Ishikawa (cell line): ENCODE data around the gene MAP3K20.

Experiments
- CEBPB ChIP-seq: IDR thresholded peaks from 2 replicates; pipeline ENCODE4 v1.6.1; 2012
- CREB1 ChIP-seq: IDR thresholded peaks from 2 replicates; pipeline ENCODE4 v1.6.1; 2012; ENCODE audit warnings: low read depth
- EGR1 ChIP-seq: IDR thresholded peaks from 2 replicates; pipeline ENCODE4 v1.6.1; 2012
- EP300 ChIP-seq: IDR thresholded peaks from 2 replicates; pipeline ENCODE4 v1.6.1; 2012; ENCODE audit warnings: borderline replicate concordance
- FOXM1 ChIP-seq: IDR thresholded peaks from 2 replicates; pipeline ENCODE4 v1.6.1; 2012; ENCODE audit warnings: low read depth, borderline replicate concordance
- NFIC ChIP-seq: IDR thresholded peaks from 2 replicates; pipeline ENCODE4 v1.6.1; 2012
- RAD21 ChIP-seq: IDR thresholded peaks from 2 replicates; pipeline ENCODE4 v1.6.1; 2012; ENCODE audit warnings: low read depth
- TAF1 ChIP-seq: IDR thresholded peaks from 2 replicates; pipeline ENCODE4 v1.6.1; 2012; ENCODE audit warnings: low read depth, mild to moderate bottlenecking
- TCF12 ChIP-seq: IDR thresholded peaks from 2 replicates; pipeline ENCODE4 v1.6.1; 2012; ENCODE audit warnings: low read depth
- TEAD4 ChIP-seq: IDR thresholded peaks from 2 replicates; pipeline ENCODE4 v1.6.1; 2012
- YY1 ChIP-seq: IDR thresholded peaks from 2 replicates; pipeline ENCODE4 v1.6.1; 2012; ENCODE audit warnings: low read depth
- ZBTB7A ChIP-seq: IDR thresholded peaks from 2 replicates; pipeline ENCODE4 v1.6.1; 2012; ENCODE audit warnings: low read depth
- TF ChIP-seq, protein P1 (sequence below): IDR thresholded peaks from 2 replicates; pipeline ENCODE4 v1.6.1; 2012
- TF ChIP-seq, protein P2 (sequence below): IDR thresholded peaks from 2 replicates; pipeline ENCODE4 v1.6.1; 2012
- TF ChIP-seq, protein P3 (sequence below): IDR thresholded peaks from 2 replicates; pipeline ENCODE4 v1.6.1; 2012; ENCODE audit warnings: low read depth, mild to moderate bottlenecking

The MAP3K20 gene

GRCh38 chr2:173134703-173135102 is 59.1 kb downstream of the MAP3K20 start:
- TF ChIP-seq YY1 (no peak), TCF12 (no peak), EP300 (no peak), CEBPB (no peak), NFIC (no peak), RAD21 (no peak), TEAD4 (no peak), CREB1 (no peak)
- TF ChIP-seq, protein P1, sequence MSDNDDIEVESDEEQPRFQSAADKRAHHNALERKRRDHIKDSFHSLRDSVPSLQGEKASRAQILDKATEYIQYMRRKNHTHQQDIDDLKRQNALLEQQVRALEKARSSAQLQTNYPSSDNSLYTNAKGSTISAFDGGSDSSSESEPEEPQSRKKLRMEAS, result no peak
- TF ChIP-seq, protein P2, sequence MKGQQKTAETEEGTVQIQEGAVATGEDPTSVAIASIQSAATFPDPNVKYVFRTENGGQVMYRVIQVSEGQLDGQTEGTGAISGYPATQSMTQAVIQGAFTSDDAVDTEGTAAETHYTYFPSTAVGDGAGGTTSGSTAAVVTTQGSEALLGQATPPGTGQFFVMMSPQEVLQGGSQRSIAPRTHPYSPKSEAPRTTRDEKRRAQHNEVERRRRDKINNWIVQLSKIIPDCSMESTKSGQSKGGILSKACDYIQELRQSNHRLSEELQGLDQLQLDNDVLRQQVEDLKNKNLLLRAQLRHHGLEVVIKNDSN, result no peak

DNA sequence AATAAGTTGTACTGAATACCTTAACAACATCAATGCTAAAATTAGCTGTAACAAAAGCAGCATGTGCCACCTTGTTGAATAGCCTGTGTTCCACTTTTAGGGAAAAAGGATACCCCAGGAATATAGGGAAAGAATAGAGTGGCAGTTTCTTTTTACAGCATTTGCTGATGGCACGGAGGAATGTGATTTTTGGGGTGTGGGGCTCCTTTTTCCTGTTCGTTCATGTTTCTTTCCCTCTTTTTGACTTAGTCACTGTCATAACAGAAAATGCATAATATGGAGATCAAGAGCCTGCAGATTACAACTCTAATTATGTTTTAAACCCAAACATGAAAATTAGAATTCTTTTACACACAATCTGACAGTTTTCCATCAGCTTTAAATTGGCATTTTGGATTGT is 60.4 kb downstream of the MAP3K20 start:
- TF ChIP-seq TCF12 (no peak), EP300 (no peak), EGR1 (no peak), RAD21 (no peak), TEAD4 (no peak), FOXM1 (no peak), YY1 (no peak), CEBPB (no peak), TAF1 (no peak), NFIC (no peak), CREB1 (no peak)
- TF ChIP-seq, protein P2, result no peak
- TF ChIP-seq, protein P3, sequence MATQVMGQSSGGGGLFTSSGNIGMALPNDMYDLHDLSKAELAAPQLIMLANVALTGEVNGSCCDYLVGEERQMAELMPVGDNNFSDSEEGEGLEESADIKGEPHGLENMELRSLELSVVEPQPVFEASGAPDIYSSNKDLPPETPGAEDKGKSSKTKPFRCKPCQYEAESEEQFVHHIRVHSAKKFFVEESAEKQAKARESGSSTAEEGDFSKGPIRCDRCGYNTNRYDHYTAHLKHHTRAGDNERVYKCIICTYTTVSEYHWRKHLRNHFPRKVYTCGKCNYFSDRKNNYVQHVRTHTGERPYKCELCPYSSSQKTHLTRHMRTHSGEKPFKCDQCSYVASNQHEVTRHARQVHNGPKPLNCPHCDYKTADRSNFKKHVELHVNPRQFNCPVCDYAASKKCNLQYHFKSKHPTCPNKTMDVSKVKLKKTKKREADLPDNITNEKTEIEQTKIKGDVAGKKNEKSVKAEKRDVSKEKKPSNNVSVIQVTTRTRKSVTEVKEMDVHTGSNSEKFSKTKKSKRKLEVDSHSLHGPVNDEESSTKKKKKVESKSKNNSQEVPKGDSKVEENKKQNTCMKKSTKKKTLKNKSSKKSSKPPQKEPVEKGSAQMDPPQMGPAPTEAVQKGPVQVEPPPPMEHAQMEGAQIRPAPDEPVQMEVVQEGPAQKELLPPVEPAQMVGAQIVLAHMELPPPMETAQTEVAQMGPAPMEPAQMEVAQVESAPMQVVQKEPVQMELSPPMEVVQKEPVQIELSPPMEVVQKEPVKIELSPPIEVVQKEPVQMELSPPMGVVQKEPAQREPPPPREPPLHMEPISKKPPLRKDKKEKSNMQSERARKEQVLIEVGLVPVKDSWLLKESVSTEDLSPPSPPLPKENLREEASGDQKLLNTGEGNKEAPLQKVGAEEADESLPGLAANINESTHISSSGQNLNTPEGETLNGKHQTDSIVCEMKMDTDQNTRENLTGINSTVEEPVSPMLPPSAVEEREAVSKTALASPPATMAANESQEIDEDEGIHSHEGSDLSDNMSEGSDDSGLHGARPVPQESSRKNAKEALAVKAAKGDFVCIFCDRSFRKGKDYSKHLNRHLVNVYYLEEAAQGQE, result no peak
- TF ChIP-seq, protein P1, result no peak

DNA sequence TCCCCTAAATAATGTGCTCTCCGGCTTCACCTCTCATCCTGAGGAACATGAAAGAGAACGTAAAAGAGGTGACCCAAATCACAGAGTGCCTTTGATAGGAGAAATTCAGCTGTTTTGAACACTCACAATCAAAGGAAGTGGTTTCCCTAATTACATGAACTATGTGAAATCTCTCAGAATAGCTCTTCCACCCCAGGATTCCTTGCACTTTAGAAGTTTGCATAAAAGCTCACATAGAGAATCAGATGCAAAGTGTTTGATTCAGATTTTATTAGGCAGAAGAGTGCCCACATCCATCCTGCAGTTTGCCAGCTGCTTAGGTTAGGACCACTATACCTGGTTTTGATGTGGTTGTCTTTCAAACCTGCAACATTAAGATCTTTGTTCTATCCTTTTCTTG is 61.0 kb downstream of the MAP3K20 start:
- TF ChIP-seq FOXM1 (no peak), TAF1 (no peak)

GRCh38 chr2:173137610-173138009 is 62.0 kb downstream of the MAP3K20 start:
- TF ChIP-seq CREB1, result no peak
- TF ChIP-seq, protein P2, result no peak
- no peak for TF ChIP-seq FOXM1
- TF ChIP-seq, protein P1, result no peak
- TF ChIP-seq RAD21, result no peak
- TF ChIP-seq EP300, result no peak
- no peak for TF ChIP-seq NFIC
- TF ChIP-seq YY1, result no peak
- no peak for TF ChIP-seq TCF12
- no peak for TF ChIP-seq ZBTB7A
- TF ChIP-seq TAF1, result no peak
- TF ChIP-seq CEBPB, result no peak

DNA sequence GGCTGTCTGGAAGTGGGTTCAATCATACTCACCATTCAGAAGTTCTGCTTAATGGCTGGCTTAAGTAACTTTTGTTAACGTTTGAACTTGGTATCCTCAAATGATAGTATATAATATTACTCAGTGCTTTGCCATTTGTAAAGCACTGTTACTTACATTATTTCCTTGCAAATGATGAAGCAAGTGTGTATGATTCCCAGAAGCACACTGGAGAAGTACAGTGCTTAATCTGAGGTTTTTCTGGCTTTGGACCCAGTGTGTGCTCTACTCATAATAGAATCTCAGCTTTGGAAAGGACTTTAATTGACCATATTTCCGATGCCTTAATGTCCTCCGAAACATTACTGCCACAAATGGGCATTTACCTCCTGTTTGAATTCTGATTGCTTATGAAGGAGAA is 63.3 kb downstream of the MAP3K20 start:
- TF ChIP-seq RAD21 (no peak), CEBPB (no peak), TAF1 (no peak), NFIC (no peak), ZBTB7A (no peak)
- TF ChIP-seq, protein P3, result no peak

- TF ChIP-seq EGR1 (no peak), RAD21 (no peak), TAF1 (no peak), CREB1 (no peak), FOXM1 (no peak), YY1 (no peak), TCF12 (no peak), ZBTB7A (no peak), EP300 (no peak), NFIC (no peak), CEBPB (no peak), TEAD4 (no peak)
- TF ChIP-seq, protein P1, result no peak
- TF ChIP-seq, protein P3, result no peak
- TF ChIP-seq, protein P2, result no peak
These were observed 66.0 kb downstream of the MAP3K20 start for GRCh38 chr2:173141666-173142065.
